ENCODE measurements around the gene BRINP1. TPM values are rescaled to one million over a fixed set of nuclear protein-coding genes. Genes with fewer than 3 reads are reported as not detected.

BRINP1 gene
- total and polyA plus RNA-seq, 2 donors (not counting 1 experiment from before 2014, with no cell fraction given): 0.06 to 0.33 TPM

- DNase-seq (ENCODE audit: low read depth in 2 of 2): no peak
- no peak for TF ChIP-seq EZH2 (IDR thresholded peaks at IDR 0.05; ENCODE audit: low read length, missing control alignments)
- no peak for TF ChIP-seq CTCF (conservative IDR thresholded peaks at IDR 0.05 in 1 of 2, IDR thresholded peaks at IDR 0.05 in 1 of 2; ENCODE audit: low read depth in 1 of 2, low read length in 2 of 2)
These were observed 36.7 kb downstream of the BRINP1 start for GRCh38 chr9:119332522-119332921.

DNA sequence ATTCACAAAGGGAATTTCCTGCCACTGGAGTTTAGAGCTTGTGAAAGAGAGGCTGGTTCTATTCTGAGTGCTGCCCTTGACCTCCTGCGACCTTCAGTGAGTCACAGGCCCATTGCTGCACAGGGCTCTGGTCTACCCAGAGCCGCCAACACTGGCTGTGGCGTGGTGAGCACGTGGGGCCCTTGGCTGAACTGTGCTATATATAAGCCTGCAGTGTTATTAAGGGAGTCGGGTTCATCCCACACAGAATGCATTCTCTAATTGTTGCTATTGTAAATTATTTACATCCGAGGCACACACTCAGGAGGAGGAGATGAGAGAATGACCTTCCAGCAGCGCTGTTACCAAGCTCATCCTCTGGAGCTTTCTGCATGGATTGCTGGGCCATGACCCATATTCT lies 47.1 kb downstream of the BRINP1 start:
- Histone ChIP-seq H3K36me3 (ENCODE audit: control insufficient read depth, insufficient read depth, low read length) (no peaks in the 10 kb centered on the region), H3K9ac (ENCODE audit: insufficient read depth, low read length) (no peak overlapping the region), H3K27me3 (ENCODE audit: control insufficient read depth, insufficient read depth, low read length) (no peaks in the 10 kb centered on the region), H3K79me2 (ENCODE audit: control insufficient read depth, insufficient read depth, low read length) (no peaks in the 10 kb centered on the region), H3K4me1 (ENCODE audit: control insufficient read depth, extremely low read depth, insufficient read depth, low read length) (no peaks in the 10 kb centered on the region), H4K20me1 (ENCODE audit: control insufficient read depth, extremely low read depth, insufficient read depth, low read length) (no peaks in the 10 kb centered on the region), H2AFZ (ENCODE audit: low read length) (no peak overlapping the region), H3K9me3 (ENCODE audit: control insufficient read depth, insufficient read depth, low read depth, low read length) (no peaks in the 10 kb centered on the region), H3K4me3 (replicated peaks in 1 of 4; ENCODE audit: control extremely low read depth in 1 of 4, insufficient read depth in 1 of 4, low read depth in 3 of 4, low read length in 4 of 4) (no peak overlapping the region), H3K27ac (ENCODE audit: insufficient read depth, low read length) (no peak overlapping the region), H3K4me2 (ENCODE audit: extremely low read depth, insufficient read depth, low read length) (no peak overlapping the region)
- peak in 1 of 2 donors; percentile 10 for DNase-seq (ENCODE audit: low read depth in 2 of 2)
- no peak for TF ChIP-seq EZH2 (IDR thresholded peaks at IDR 0.05; ENCODE audit: low read length, missing control alignments)
- no peak for TF ChIP-seq CTCF (conservative IDR thresholded peaks at IDR 0.05 in 1 of 2, IDR thresholded peaks at IDR 0.05 in 1 of 2; ENCODE audit: low read depth in 1 of 2, low read length in 2 of 2)

More at GRCh38 chr9:119332522-119332921, 36.7 kb downstream of the BRINP1 start:
- Histone ChIP-seq H3K9me3 (ENCODE audit: control insufficient read depth, insufficient read depth, low read depth, low read length) (no peaks in the 10 kb centered on the region), H3K4me1 (ENCODE audit: control insufficient read depth, extremely low read depth, insufficient read depth, low read length) (no peaks in the 10 kb centered on the region), H4K20me1 (ENCODE audit: control insufficient read depth, extremely low read depth, insufficient read depth, low read length) (no peaks in the 10 kb centered on the region), H3K4me2 (ENCODE audit: extremely low read depth, insufficient read depth, low read length) (no peak overlapping the region), H3K27ac (ENCODE audit: insufficient read depth, low read length) (no peak overlapping the region), H3K4me3 (replicated peaks in 1 of 4; ENCODE audit: control extremely low read depth in 1 of 4, insufficient read depth in 1 of 4, low read depth in 3 of 4, low read length in 4 of 4) (no peak overlapping the region), H3K9ac (ENCODE audit: insufficient read depth, low read length) (no peak overlapping the region), H2AFZ (ENCODE audit: low read length) (no peak overlapping the region), H3K79me2 (ENCODE audit: control insufficient read depth, insufficient read depth, low read length) (no peaks in the 10 kb centered on the region), H3K36me3 (ENCODE audit: control insufficient read depth, insufficient read depth, low read length) (no peaks in the 10 kb centered on the region), H3K27me3 (ENCODE audit: control insufficient read depth, insufficient read depth, low read length) (no peaks in the 10 kb centered on the region)

- Histone ChIP-seq H3K9ac (ENCODE audit: insufficient read depth, low read length) (no peak overlapping the region), H3K9me3 (ENCODE audit: control insufficient read depth, insufficient read depth, low read depth, low read length) (no peaks in the 10 kb centered on the region), H3K27ac (ENCODE audit: insufficient read depth, low read length) (no peak overlapping the region), H4K20me1 (ENCODE audit: control insufficient read depth, extremely low read depth, insufficient read depth, low read length) (no peaks in the 10 kb centered on the region), H3K79me2 (ENCODE audit: control insufficient read depth, insufficient read depth, low read length) (no peaks in the 10 kb centered on the region), H3K36me3 (ENCODE audit: control insufficient read depth, insufficient read depth, low read length) (no peaks in the 10 kb centered on the region), H3K4me2 (ENCODE audit: extremely low read depth, insufficient read depth, low read length) (no peak overlapping the region), H3K4me1 (ENCODE audit: control insufficient read depth, extremely low read depth, insufficient read depth, low read length) (no peaks in the 10 kb centered on the region), H3K4me3 (replicated peaks in 1 of 4; ENCODE audit: control extremely low read depth in 1 of 4, insufficient read depth in 1 of 4, low read depth in 3 of 4, low read length in 4 of 4) (no peak overlapping the region), H2AFZ (ENCODE audit: low read length) (no peak overlapping the region), H3K27me3 (ENCODE audit: control insufficient read depth, insufficient read depth, low read length) (no peaks in the 10 kb centered on the region)
- no peak for DNase-seq (ENCODE audit: low read depth in 2 of 2)
- TF ChIP-seq CTCF (conservative IDR thresholded peaks at IDR 0.05 in 1 of 2, IDR thresholded peaks at IDR 0.05 in 1 of 2; ENCODE audit: low read depth in 1 of 2, low read length in 2 of 2) (no peak), EZH2 (IDR thresholded peaks at IDR 0.05; ENCODE audit: low read length, missing control alignments) (no peak)
These were observed 50.9 kb downstream of the BRINP1 start for GRCh38 chr9:119318371-119318770.

Measured in fibroblast of lung (primary cell).